Spleen (tissue), 11 donors: Measurements from ENCODE around the gene TMBIM1. TPM values are rescaled to one million over a fixed set of nuclear protein-coding genes. Genes with fewer than 3 reads are reported as not detected.

Experiments used
- DNase-seq: peaks from one replicate; pipeline ENCODE4 v3.0.0-alpha.2; 2020
- H3K27ac ChIP-seq, 8 donors: fragments of 200-600 bp; sonication (generic) in 7 of 8; 1 replicate in 4 of 8; 2 replicates in 4 of 8; pipeline versions ENCODE4 v1.5.0 to v1.8.0; 2016 to 2021; ENCODE audit warnings: inconsistent platforms in 4 of 8, mild to moderate bottlenecking in 4 of 8, moderate library complexity in 1 of 8
- H3K27me3 ChIP-seq, 7 donors: fragments of 200-600 bp; sonication (generic) in 6 of 7; replicated peaks in 1 of 7; 1 replicate in 4 of 7; 2 replicates in 3 of 7; pipeline versions ENCODE4 v1.5.0 to v1.8.0; 2016 to 2021; ENCODE audit warnings: inconsistent platforms in 3 of 7, mild to moderate bottlenecking in 1 of 7
- H3K36me3 ChIP-seq, 6 donors: fragments of 200-600 bp; sonication (generic) in 5 of 6; 1 replicate in 4 of 6; 2 replicates in 2 of 6; pipeline versions ENCODE4 v1.5.0 to v1.8.0; 2016 to 2021; ENCODE audit warnings: inconsistent platforms in 2 of 6
- H3K4me1 ChIP-seq, 6 donors: fragments of 200-600 bp; sonication (generic) in 5 of 6; 1 replicate in 3 of 6; 2 replicates in 3 of 6; pipeline versions ENCODE4 v1.5.0 to v1.8.0; 2016 to 2021; ENCODE audit warnings: inconsistent platforms in 3 of 6
- H3K4me3 ChIP-seq, 8 donors: fragments of 200-600 bp; sonication (generic) in 7 of 8; 1 replicate in 4 of 8; 2 replicates in 4 of 8; pipeline versions ENCODE4 v1.5.0 to v1.8.0; 2016 to 2021; ENCODE audit warnings: inconsistent platforms in 4 of 8, mild to moderate bottlenecking in 4 of 8, moderate library complexity in 2 of 8
- H3K9me3 ChIP-seq, 8 donors: fragments of 200-600 bp; sonication (generic) in 7 of 8; 1 replicate in 4 of 8; 2 replicates in 4 of 8; pipeline versions ENCODE4 v1.5.0 to v1.8.0; 2016 to 2021; ENCODE audit warnings: inconsistent platforms in 4 of 8
- CTCF ChIP-seq, 11 experiments: fragments of 200-600 bp in 7 of 11; fragments of 450-650 bp in 4 of 11; sonication (generic) in 4 of 11; IDR thresholded peaks in 8 of 11; conservative IDR thresholded peaks in 3 of 11; 1 replicate in 7 of 11; 2 replicates in 4 of 11; pipeline versions ENCODE4 v1.4.0 to v1.8.0; 2016 to 2021; ENCODE audit warnings: antibody characterized with exemption in 11 of 11, inconsistent platforms in 4 of 11, mild to moderate bottlenecking in 1 of 11
- POLR2A ChIP-seq, 3 donors: fragments of 450-650 bp; IDR thresholded peaks; one replicate each; pipeline ENCODE4 v1.5.1; 2017; ENCODE audit warnings: antibody characterized with exemption in 3 of 3, mild to moderate bottlenecking in 1 of 3
- POLR2AphosphoS5 ChIP-seq, 3 donors: sonication (generic); formaldehyde crosslinking; IDR thresholded peaks; one replicate each; pipeline ENCODE4 v1.5.1; 2017; ENCODE audit warnings: antibody characterized with exemption in 3 of 3
- WGBS, 5 donors: extraction: QIAGEN DNeasy Blood & Tissue Kit in 3 of 5; methylation state at CpG; one replicate each; pipeline versions ENCODE4 v1.1.5 to v1.1.7; 2013 to 2018; 5-methylcytosine and 5-hydroxymethylcytosine counted together
- intact Hi-C: fragments of 100-400 bp; cut with DNase I; formaldehyde crosslinking; loops from one replicate; pipeline ENCODE4 v1.15.0; 2023; ENCODE audit warnings: low total_unique reads
- polyA plus RNA-seq, 3 donors: library from polyadenylated mRNA; stranded (reverse); fragments of 200-250 nt; gene quantifications; one replicate each; pipeline ENCODE4 v1.2.1, GENCODE V29; 2013
- total RNA-seq, 7 donors: library from RNA; depleted of rRNA in 3 of 7; stranded (reverse); fragments of >200 nt in 3 of 7; fragmentation: NEBNext Ultra II Directional in 4 of 7; extraction: Animal tissue kit (Norgen Biotek cat#: 25700) in 4 of 7; gene quantifications; one replicate each; pipeline versions ENCODE4 v1.1.0 to v1.2.1, GENCODE V29; 2016 to 2021
- donor health status: healthy with polysubstance abuse.
- donor health status: DM: no; HTN: no; CAD: no; lungs with moderate emphysema.
- donor health status: DM: no; HTN: no; CAD: no.
- donor health status: Bipolar disorder and iron deficiency.
- donor health status: healthy.
- donor health status: DM: no; HTN: no; CAD: no.
- donor health status: DM: yes; HTN: yes; CAD: no.

The TMBIM1 gene
- total and polyA plus RNA-seq, 10 donors, result 17.2 to 121 (median 85.2) TPM

DNA sequence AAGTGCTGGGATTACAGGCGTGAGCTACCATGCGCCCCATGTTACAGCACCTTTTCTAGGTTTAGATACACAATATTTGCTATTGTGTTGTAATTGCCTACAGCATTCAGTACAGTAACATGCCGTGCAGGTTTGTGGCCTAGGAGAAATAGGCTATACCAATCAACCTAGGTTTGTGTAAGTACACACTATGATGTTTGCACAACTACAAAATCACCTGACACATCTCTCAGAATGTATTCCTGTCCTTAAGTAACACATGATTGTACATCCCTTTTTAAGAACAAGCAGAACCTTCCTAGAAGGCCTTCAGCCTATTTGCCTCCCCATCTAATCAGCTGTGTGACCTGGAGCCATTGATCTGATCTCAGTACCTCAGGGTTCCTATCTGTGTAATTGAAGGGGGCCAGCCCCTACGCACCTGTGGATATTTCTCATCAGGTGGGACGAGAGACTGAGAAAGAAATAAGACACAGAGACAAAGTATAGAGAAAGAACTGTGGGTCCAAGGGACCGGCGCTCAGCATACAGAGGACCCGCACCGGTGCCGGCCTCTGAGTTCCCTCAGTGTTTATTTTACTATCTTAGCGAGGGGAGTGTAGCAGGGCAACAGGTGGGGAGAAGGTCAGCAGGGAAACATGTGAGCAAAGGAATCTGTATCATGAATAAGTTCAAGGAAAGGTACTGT lies 18.7 kb upstream of the TMBIM1 start:
- no peak for TF ChIP-seq CTCF (IDR thresholded peaks at IDR 0.05 in 8 of 11, conservative IDR thresholded peaks at IDR 0.05 in 3 of 11)
- no peak for TF ChIP-seq POLR2A (IDR thresholded peaks at IDR 0.05)
- TF ChIP-seq POLR2AphosphoS5 (IDR thresholded peaks at IDR 0.05), result no peak
- Histone ChIP-seq H3K36me3 (no peaks in the 10 kb centered on the region), H3K4me1 (peaks cover 0 to 37% (median 0%) of the 10 kb centered on the region in 6 donors), H3K27ac (no peak overlapping the region), H3K27me3 (no peaks in the 10 kb centered on the region), H3K9me3 (no peaks in the 10 kb centered on the region), H3K4me3 (no peak overlapping the region)
- no peak for DNase-seq
- WGBS, 5 donors, result 88 to 95% (median 89%) methylated on average over 11 of the region's 11 CpGs
- intact Hi-C loops, result no loop called here

GRCh38 chr2:218307415-218308090 lies 15.2 kb upstream of the TMBIM1 start:
- WGBS, 5 donors, result 81 to 93% (median 86%) methylated on average over 6 of the region's 6 CpGs
- TF ChIP-seq POLR2A (IDR thresholded peaks at IDR 0.05) (no peak), POLR2AphosphoS5 (IDR thresholded peaks at IDR 0.05) (no peak), CTCF (IDR thresholded peaks at IDR 0.05 in 8 of 11, conservative IDR thresholded peaks at IDR 0.05 in 3 of 11) (no peak)
- intact Hi-C loops, result no loop called here
- Histone ChIP-seq H3K27me3 (no peaks in the 10 kb centered on the region), H3K9me3 (no peaks in the 10 kb centered on the region), H3K4me3 (no peak overlapping the region), H3K27ac (no peak overlapping the region), H3K4me1 (peaks cover 0 to 12% (median 0%) of the 10 kb centered on the region in 6 donors), H3K36me3 (no peaks in the 10 kb centered on the region)
- no peak for DNase-seq

- H3K4me3 ChIP-seq, result no peak overlapping the region
- no peak for DNase-seq
- 83 to 89% (median 85%) methylated on average over 9 of the region's 9 CpGs for WGBS, 5 donors
- no peaks in the 10 kb centered on the region for H3K9me3 ChIP-seq
- H3K27ac ChIP-seq, result no peak overlapping the region
- no peaks in the 10 kb centered on the region for H3K27me3 ChIP-seq
- intact Hi-C loops, result no loop called here
- TF ChIP-seq POLR2AphosphoS5 (IDR thresholded peaks at IDR 0.05) (no peak), POLR2A (IDR thresholded peaks at IDR 0.05) (no peak), CTCF (IDR thresholded peaks at IDR 0.05 in 8 of 11, conservative IDR thresholded peaks at IDR 0.05 in 3 of 11) (no peak)
- H3K4me1 ChIP-seq, result peaks cover 0 to 16% (median 2%) of the 10 kb centered on the region in 6 donors
- no peaks in the 10 kb centered on the region for H3K36me3 ChIP-seq
Measured at GRCh38 chr2:218306184-218306920, 14.0 kb upstream of the TMBIM1 start.

- Histone ChIP-seq H3K27me3 (no peaks in the 10 kb centered on the region), H3K4me1 (peaks cover 0 to 22% (median 7%) of the 10 kb centered on the region in 6 donors), H3K36me3 (no peaks in the 10 kb centered on the region), H3K9me3 (no peaks in the 10 kb centered on the region), H3K27ac (no peak overlapping the region), H3K4me3 (no peak overlapping the region)
- TF ChIP-seq POLR2AphosphoS5 (IDR thresholded peaks at IDR 0.05) (no peak), POLR2A (IDR thresholded peaks at IDR 0.05) (no peak), CTCF (IDR thresholded peaks at IDR 0.05 in 8 of 11, conservative IDR thresholded peaks at IDR 0.05 in 3 of 11) (no peak)
- WGBS, 5 donors, result 72 to 83% (median 83%) methylated on average over 5 of the region's 5 CpGs
- intact Hi-C loops, result no loop called here
- DNase-seq, result no peak
Measured at GRCh38 chr2:218305383-218305782, 13.1 kb upstream of the TMBIM1 start.
